ENCODE results near the gene PTPRE. TPM values are rescaled to one million over a fixed set of nuclear protein-coding genes. Genes with fewer than 3 reads are reported as not detected.

The PTPRE gene
- polyA plus RNA-seq, 1 of the 3 experiments (the other 2 are of a cell fraction), result 11.8 TPM

- Histone ChIP-seq H3K4me3 (ENCODE audit: low read depth in 2 of 2, low read length in 1 of 2) (no peak overlapping the region), H2AFZ (ENCODE audit: low read depth) (no peak overlapping the region), H3K27ac (ENCODE audit: low read depth in 2 of 2, low read length in 1 of 2) (no peak overlapping the region), H3K9me2 (no peaks in the 10 kb centered on the region), H3K9ac (no peak overlapping the region), H3K9me3 (no peaks in the 10 kb centered on the region), H3K36me3 (replicated peaks in 1 of 2; ENCODE audit: control insufficient read depth in 1 of 2, insufficient read depth in 2 of 2, low read length in 1 of 2) (no peaks in the 10 kb centered on the region), H3K27me3 (ENCODE audit: insufficient read depth) (no peaks in the 10 kb centered on the region), H4K20me1 (ENCODE audit: insufficient read depth) (no peaks in the 10 kb centered on the region), H3F3A (replicated peaks; ENCODE audit: insufficient read depth) (no peaks in the 10 kb centered on the region), H3K79me2 (ENCODE audit: insufficient read depth) (no peaks in the 10 kb centered on the region), H3K4me1 (ENCODE audit: control insufficient read depth in 1 of 2, insufficient read depth in 2 of 2, low read depth in 1 of 2, low read length in 1 of 2) (no peaks in the 10 kb centered on the region; a peak in 1 of 4 replicates), H3K4me2 (no peak overlapping the region)
- 47% methylated on average over 1 of the region's 2 CpGs for WGBS (ENCODE audit: low lambda C conversion rate)
- ChIA-PET CTCF (interaction anchor here (0.7 kb wide), 1 partner anchor 31 kb away, joined by 3 read pairs; no protein-coding TSS in a partner anchor), POLR2A (interaction anchor here (0.6 kb wide), 1 partner anchor 28 kb away, joined by 3 read pairs; no protein-coding TSS in a partner anchor)
- no peak for TF ChIP-seq POLR2AphosphoS5 (IDR thresholded peaks at IDR 0.05; ENCODE audit: low read depth, low read length)
- TF ChIP-seq NRF1 (IDR thresholded peaks at IDR 0.05; ENCODE audit: low read depth, low read length), result no peak
- TF ChIP-seq GABPA (IDR thresholded peaks at IDR 0.05; ENCODE audit: low read depth), result no peak
- TF ChIP-seq CHD2 (IDR thresholded peaks at IDR 0.05; ENCODE audit: low read length, partially characterized antibody), result no peak
- TF ChIP-seq USF2 (IDR thresholded peaks at IDR 0.05; ENCODE audit: borderline replicate concordance, low read depth, low read length), result no peak
- TF ChIP-seq FOXM1 (IDR thresholded peaks at IDR 0.05; ENCODE audit: low read depth), result no peak
- TF ChIP-seq, protein P1, sequence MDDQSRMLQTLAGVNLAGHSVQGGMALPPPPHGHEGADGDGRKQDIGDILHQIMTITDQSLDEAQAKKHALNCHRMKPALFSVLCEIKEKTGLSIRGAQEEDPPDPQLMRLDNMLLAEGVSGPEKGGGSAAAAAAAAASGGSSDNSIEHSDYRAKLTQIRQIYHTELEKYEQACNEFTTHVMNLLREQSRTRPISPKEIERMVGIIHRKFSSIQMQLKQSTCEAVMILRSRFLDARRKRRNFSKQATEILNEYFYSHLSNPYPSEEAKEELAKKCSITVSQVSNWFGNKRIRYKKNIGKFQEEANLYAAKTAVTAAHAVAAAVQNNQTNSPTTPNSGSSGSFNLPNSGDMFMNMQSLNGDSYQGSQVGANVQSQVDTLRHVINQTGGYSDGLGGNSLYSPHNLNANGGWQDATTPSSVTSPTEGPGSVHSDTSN (IDR thresholded peaks at IDR 0.05), result no peak
- TF ChIP-seq, protein P2, sequence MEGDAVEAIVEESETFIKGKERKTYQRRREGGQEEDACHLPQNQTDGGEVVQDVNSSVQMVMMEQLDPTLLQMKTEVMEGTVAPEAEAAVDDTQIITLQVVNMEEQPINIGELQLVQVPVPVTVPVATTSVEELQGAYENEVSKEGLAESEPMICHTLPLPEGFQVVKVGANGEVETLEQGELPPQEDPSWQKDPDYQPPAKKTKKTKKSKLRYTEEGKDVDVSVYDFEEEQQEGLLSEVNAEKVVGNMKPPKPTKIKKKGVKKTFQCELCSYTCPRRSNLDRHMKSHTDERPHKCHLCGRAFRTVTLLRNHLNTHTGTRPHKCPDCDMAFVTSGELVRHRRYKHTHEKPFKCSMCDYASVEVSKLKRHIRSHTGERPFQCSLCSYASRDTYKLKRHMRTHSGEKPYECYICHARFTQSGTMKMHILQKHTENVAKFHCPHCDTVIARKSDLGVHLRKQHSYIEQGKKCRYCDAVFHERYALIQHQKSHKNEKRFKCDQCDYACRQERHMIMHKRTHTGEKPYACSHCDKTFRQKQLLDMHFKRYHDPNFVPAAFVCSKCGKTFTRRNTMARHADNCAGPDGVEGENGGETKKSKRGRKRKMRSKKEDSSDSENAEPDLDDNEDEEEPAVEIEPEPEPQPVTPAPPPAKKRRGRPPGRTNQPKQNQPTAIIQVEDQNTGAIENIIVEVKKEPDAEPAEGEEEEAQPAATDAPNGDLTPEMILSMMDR (IDR thresholded peaks at IDR 0.05), result no peak
- no peak for TF ChIP-seq TEAD4 (IDR thresholded peaks at IDR 0.05; ENCODE audit: borderline replicate concordance, insufficient read depth)
- no peak for TF ChIP-seq TAF1 (IDR thresholded peaks at IDR 0.05; ENCODE audit: borderline replicate concordance, low read depth, low read length)
- TF ChIP-seq ELF1 (IDR thresholded peaks at IDR 0.05), result no peak
- TF ChIP-seq IRF3 (IDR thresholded peaks at IDR 0.05; ENCODE audit: low read depth, low read length), result no peak
- TF ChIP-seq, protein P3, sequence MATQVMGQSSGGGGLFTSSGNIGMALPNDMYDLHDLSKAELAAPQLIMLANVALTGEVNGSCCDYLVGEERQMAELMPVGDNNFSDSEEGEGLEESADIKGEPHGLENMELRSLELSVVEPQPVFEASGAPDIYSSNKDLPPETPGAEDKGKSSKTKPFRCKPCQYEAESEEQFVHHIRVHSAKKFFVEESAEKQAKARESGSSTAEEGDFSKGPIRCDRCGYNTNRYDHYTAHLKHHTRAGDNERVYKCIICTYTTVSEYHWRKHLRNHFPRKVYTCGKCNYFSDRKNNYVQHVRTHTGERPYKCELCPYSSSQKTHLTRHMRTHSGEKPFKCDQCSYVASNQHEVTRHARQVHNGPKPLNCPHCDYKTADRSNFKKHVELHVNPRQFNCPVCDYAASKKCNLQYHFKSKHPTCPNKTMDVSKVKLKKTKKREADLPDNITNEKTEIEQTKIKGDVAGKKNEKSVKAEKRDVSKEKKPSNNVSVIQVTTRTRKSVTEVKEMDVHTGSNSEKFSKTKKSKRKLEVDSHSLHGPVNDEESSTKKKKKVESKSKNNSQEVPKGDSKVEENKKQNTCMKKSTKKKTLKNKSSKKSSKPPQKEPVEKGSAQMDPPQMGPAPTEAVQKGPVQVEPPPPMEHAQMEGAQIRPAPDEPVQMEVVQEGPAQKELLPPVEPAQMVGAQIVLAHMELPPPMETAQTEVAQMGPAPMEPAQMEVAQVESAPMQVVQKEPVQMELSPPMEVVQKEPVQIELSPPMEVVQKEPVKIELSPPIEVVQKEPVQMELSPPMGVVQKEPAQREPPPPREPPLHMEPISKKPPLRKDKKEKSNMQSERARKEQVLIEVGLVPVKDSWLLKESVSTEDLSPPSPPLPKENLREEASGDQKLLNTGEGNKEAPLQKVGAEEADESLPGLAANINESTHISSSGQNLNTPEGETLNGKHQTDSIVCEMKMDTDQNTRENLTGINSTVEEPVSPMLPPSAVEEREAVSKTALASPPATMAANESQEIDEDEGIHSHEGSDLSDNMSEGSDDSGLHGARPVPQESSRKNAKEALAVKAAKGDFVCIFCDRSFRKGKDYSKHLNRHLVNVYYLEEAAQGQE (IDR thresholded peaks at IDR 0.05; ENCODE audit: low read depth, low read length), result no peak
- TF ChIP-seq RCOR1 (IDR thresholded peaks at IDR 0.05; ENCODE audit: low read length), result no peak
- no peak for TF ChIP-seq NFIC (IDR thresholded peaks at IDR 0.05; ENCODE audit: borderline replicate concordance)
- no peak for TF ChIP-seq GATA2 (CRISPR knock-in tag; IDR thresholded peaks at IDR 0.05)
- TF ChIP-seq, protein P4, sequence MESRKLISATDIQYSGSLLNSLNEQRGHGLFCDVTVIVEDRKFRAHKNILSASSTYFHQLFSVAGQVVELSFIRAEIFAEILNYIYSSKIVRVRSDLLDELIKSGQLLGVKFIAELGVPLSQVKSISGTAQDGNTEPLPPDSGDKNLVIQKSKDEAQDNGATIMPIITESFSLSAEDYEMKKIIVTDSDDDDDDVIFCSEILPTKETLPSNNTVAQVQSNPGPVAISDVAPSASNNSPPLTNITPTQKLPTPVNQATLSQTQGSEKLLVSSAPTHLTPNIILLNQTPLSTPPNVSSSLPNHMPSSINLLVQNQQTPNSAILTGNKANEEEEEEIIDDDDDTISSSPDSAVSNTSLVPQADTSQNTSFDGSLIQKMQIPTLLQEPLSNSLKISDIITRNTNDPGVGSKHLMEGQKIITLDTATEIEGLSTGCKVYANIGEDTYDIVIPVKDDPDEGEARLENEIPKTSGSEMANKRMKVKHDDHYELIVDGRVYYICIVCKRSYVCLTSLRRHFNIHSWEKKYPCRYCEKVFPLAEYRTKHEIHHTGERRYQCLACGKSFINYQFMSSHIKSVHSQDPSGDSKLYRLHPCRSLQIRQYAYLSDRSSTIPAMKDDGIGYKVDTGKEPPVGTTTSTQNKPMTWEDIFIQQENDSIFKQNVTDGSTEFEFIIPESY (IDR thresholded peaks at IDR 0.05; ENCODE audit: borderline replicate concordance, low read depth), result no peak
- TF ChIP-seq MEF2A (IDR thresholded peaks at IDR 0.05; ENCODE audit: borderline replicate concordance, low read depth), result no peak
- TF ChIP-seq RFX5 (IDR thresholded peaks at IDR 0.05; ENCODE audit: low read length), result no peak
- DNase-seq, result no peak
These were observed 45.1 kb downstream of the PTPRE start for GRCh38 chr10:127951861-127952574.
